WTC11 (cell line): ENCODE data around the gene RFPL3. TPM values are rescaled to one million over a fixed set of nuclear protein-coding genes. Genes with fewer than 3 reads are reported as not detected.

ENCODE experiments used
- ATAC-seq: fragments of 200-7000 bp; cut with Tn5 transposase; 2 replicates; pipeline ENCODE4 v1.10.0; 2021; ENCODE audit warnings: mild to moderate bottlenecking, moderate library complexity
- CTCF ChIA-PET: fragments of 300-600 bp; sonication (Branson Sonifier 250); formaldehyde crosslinking; loops from one replicate; lab custom pipeline; 2021; ENCODE audit warnings: antibody characterized with exemption; lab: Charles Lee
- POLR2A ChIA-PET: fragments of 350-600 bp; sonication (Branson Sonifier 250); formaldehyde crosslinking; loops from one replicate; lab custom pipeline; 2021; ENCODE audit warnings: antibody characterized with exemption; lab: Charles Lee
- DNase-seq: peaks from one replicate; pipeline ENCODE4 v3.0.0; 2021; ENCODE audit warnings: low spot score
- H3K27ac Mint-ChIP-seq: 2 replicates; pipeline ENCODE4 v1.8.0; 2021; ENCODE audit warnings: mixed read lengths
- H3K27me3 Mint-ChIP-seq: 2 replicates; pipeline ENCODE4 v1.8.0; 2021; ENCODE audit warnings: low read depth, mild to moderate bottlenecking, moderate library complexity, mixed read lengths
- H3K36me3 Mint-ChIP-seq: 2 replicates; pipeline ENCODE4 v1.8.0; 2021; ENCODE audit warnings: mixed read lengths
- H3K4me1 Mint-ChIP-seq: 2 replicates; pipeline ENCODE4 v1.8.0; 2022; ENCODE audit warnings: mixed read lengths
- H3K4me3 Mint-ChIP-seq: 2 replicates; pipeline ENCODE4 v1.8.0; 2021; ENCODE audit warnings: mild to moderate bottlenecking, moderate library complexity, mixed read lengths
- H3K9me3 Mint-ChIP-seq: 2 replicates; pipeline ENCODE4 v1.8.0; 2021; ENCODE audit warnings: mixed read lengths
- ATF1 ChIP-seq: sonication (generic); formaldehyde crosslinking; IDR thresholded peaks from 2 replicates; pipeline ENCODE4 v1.8.1; 2023; ENCODE audit warnings: mild to moderate bottlenecking, moderate library complexity, missing genetic modification reagents
- ATF2 ChIP-seq: sonication (generic); formaldehyde crosslinking; IDR thresholded peaks from 2 replicates; pipeline ENCODE4 v1.8.1; 2022; ENCODE audit warnings: low read depth, missing genetic modification reagents, borderline replicate concordance
- CBFB ChIP-seq: sonication (generic); formaldehyde crosslinking; IDR thresholded peaks from 2 replicates; pipeline ENCODE4 v1.8.1; 2022; ENCODE audit warnings: mild to moderate bottlenecking, low read depth, missing genetic modification reagents
- CDX4 ChIP-seq: fragments of 250-450 bp; sonication (Bioruptor Pico); IDR thresholded peaks from 2 replicates; pipeline ENCODE4 v1.9.0; 2021; ENCODE audit warnings: moderate library complexity, mild to moderate bottlenecking, inconsistent platforms, borderline replicate concordance
- CREM ChIP-seq: sonication (generic); formaldehyde crosslinking; IDR thresholded peaks from 2 replicates; pipeline ENCODE4 v1.8.1; 2022; ENCODE audit warnings: mild to moderate bottlenecking, missing genetic modification reagents, moderate library complexity
- ELF4 ChIP-seq: sonication (generic); formaldehyde crosslinking; IDR thresholded peaks from 2 replicates; pipeline ENCODE4 v1.8.1; 2022; ENCODE audit warnings: low read depth, mild to moderate bottlenecking, moderate library complexity, missing genetic modification reagents
- FOXP4 ChIP-seq: sonication (generic); formaldehyde crosslinking; IDR thresholded peaks from 2 replicates; pipeline ENCODE4 v1.8.0; 2022; ENCODE audit warnings: mild to moderate bottlenecking, missing genetic modification reagents
- GRHL2 ChIP-seq: fragments of 250-450 bp; sonication (Bioruptor Pico); IDR thresholded peaks from 2 replicates; pipeline ENCODE4 v1.8.0; 2022; ENCODE audit warnings: mild to moderate bottlenecking, moderate library complexity; ENCODE audit not compliant: insufficient replicate concordance, severe bottlenecking
- HMGA2 ChIP-seq: fragments of 250-450 bp; sonication (Bioruptor Pico); IDR thresholded peaks from 2 replicates; pipeline ENCODE4 v1.4.0; 2021; ENCODE audit warnings: mild to moderate bottlenecking, moderate library complexity
- NFE2L1 ChIP-seq: sonication (generic); formaldehyde crosslinking; IDR thresholded peaks from 2 replicates; pipeline ENCODE4 v1.8.1; 2023; ENCODE audit warnings: missing genetic modification reagents
- NR2C2 ChIP-seq: sonication (generic); formaldehyde crosslinking; IDR thresholded peaks from 2 replicates; pipeline ENCODE4 v1.8.0; 2022; ENCODE audit warnings: mild to moderate bottlenecking, missing genetic modification reagents
- RELA ChIP-seq: sonication (generic); formaldehyde crosslinking; IDR thresholded peaks from 2 replicates; pipeline ENCODE4 v1.8.1; 2022; ENCODE audit warnings: missing genetic modification reagents, mild to moderate bottlenecking, borderline replicate concordance
- RORB ChIP-seq: fragments of 250-450 bp; sonication (Bioruptor Pico); IDR thresholded peaks from 2 replicates; pipeline ENCODE4 v1.9.0; 2021; ENCODE audit warnings: mild to moderate bottlenecking
- USF1 ChIP-seq: sonication (generic); formaldehyde crosslinking; IDR thresholded peaks from 2 replicates; pipeline ENCODE4 v1.8.0; 2022; ENCODE audit warnings: mild to moderate bottlenecking, missing genetic modification reagents
- ZBTB21 ChIP-seq: sonication (generic); formaldehyde crosslinking; IDR thresholded peaks from 2 replicates; pipeline ENCODE4 v1.8.1; 2023; ENCODE audit warnings: mild to moderate bottlenecking, missing genetic modification reagents, borderline replicate concordance
- ZNF138 ChIP-seq: sonication (generic); formaldehyde crosslinking; conservative IDR thresholded peaks from 2 replicates; pipeline ENCODE4 v1.8.1; 2022; ENCODE audit warnings: mild to moderate bottlenecking, moderate library complexity, missing genetic modification reagents
- ZNF232 ChIP-seq: sonication (generic); formaldehyde crosslinking; IDR thresholded peaks from 2 replicates; pipeline ENCODE4 v1.8.0; 2022; ENCODE audit warnings: mild to moderate bottlenecking, missing genetic modification reagents
- ZNF416 ChIP-seq: fragments of 250-450 bp; sonication (Bioruptor Pico); IDR thresholded peaks from 2 replicates; pipeline ENCODE4 v1.9.0; 2021; ENCODE audit warnings: mild to moderate bottlenecking, inconsistent platforms
- ZNF423 ChIP-seq: fragments of 250-450 bp; sonication (Bioruptor Pico); IDR thresholded peaks from 2 replicates; pipeline ENCODE4 v2.1.2; 2022; ENCODE audit warnings: mild to moderate bottlenecking, moderate library complexity
- total RNA-seq: library from RNA; stranded (reverse); gene quantifications from 3 replicates; pipeline ENCODE4 v1.2.3, GENCODE V29; 2021
- TF ChIP-seq, protein P1 (sequence below): fragments of 250-450 bp; sonication (Bioruptor Pico); conservative IDR thresholded peaks from 2 replicates; pipeline ENCODE4 v1.9.0; 2021; ENCODE audit warnings: mild to moderate bottlenecking
- TF ChIP-seq, protein P2 (sequence below): fragments of 250-450 bp; sonication (Bioruptor Pico); IDR thresholded peaks from 2 replicates; pipeline ENCODE4 v2.1.2; 2022; ENCODE audit warnings: mild to moderate bottlenecking, moderate library complexity
- TF ChIP-seq, protein P3 (sequence below): fragments of 250-450 bp; sonication (Bioruptor Pico); IDR thresholded peaks from 2 replicates; pipeline ENCODE4 v1.9.0; 2021; ENCODE audit warnings: mild to moderate bottlenecking
- TF ChIP-seq, protein P4 (sequence below): sonication (generic); formaldehyde crosslinking; IDR thresholded peaks from 2 replicates; pipeline ENCODE4 v1.8.1; 2023; ENCODE audit warnings: mild to moderate bottlenecking, missing genetic modification reagents

Gene RFPL3
- total RNA-seq, 1 experiment from 2014 or later: not detected

DNA sequence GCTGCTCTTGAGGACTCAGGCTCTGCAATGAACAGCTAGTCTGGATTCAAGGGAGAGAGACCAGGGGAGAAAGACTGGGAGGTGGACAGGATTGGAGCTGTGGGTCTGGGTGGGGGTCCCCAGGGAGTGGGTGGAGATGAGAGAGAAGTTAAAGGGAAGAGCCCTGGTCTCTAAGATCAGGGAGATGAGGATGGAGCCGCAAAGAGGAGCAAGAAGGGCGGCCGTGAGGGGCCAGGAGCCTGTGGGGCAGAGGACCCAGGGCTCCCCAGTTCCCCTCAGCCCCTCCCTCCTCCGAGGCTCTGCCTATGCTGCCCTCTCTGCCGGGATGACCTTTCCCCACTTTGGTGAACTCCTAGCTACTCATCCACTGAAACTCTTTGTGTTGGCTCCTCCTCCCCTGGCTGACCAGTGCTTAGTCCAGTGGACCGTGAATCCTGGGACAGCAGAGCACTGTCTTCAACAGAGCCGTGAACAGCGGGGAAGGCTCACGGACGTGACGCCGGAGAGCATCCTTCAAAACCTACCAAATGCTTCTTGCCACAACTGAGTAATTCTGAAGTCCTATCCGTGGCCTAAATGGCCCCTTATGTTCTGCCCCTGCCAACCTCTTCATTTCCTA lies 16.4 kb upstream of the RFPL3 start:
- Mint-ChIP-seq H3K4me3 (no peak overlapping the region), H3K36me3 (peaks cover 1% of the 10 kb centered on the region; the same call in 1 of the 2 replicates), H3K27me3 (peaks cover 20% of the 10 kb centered on the region), H3K9me3 (peaks cover 2% of the 10 kb centered on the region; the same call in 1 of the 2 replicates), H3K27ac (no peak overlapping the region), H3K4me1 (peaks cover 19% of the 10 kb centered on the region)
- CTCF ChIA-PET: interaction anchor here (0.7 to 2.7 kb wide), 2 partner anchors 75 to 134 kb away, joined by 3 to 8 read pairs; no protein-coding TSS in a partner anchor
- POLR2A ChIA-PET: interaction anchor here (1.9 kb wide), 1 partner anchor 16 kb away, joined by 3 read pairs; no protein-coding TSS in a partner anchor
- ATAC-seq (no peak), DNase-seq (no peak)
- no peak for TF ChIP-seq CDX4 (CRISPR knock-in tag)
- TF ChIP-seq ATF2 (CRISPR knock-in tag): no peak
- no peak for TF ChIP-seq ELF4 (CRISPR knock-in tag)
- TF ChIP-seq RORB (CRISPR knock-in tag): no peak
- TF ChIP-seq CREM: no peak
- no peak for TF ChIP-seq CBFB (CRISPR knock-in tag)
- no peak for TF ChIP-seq RELA (CRISPR knock-in tag)
- no peak for TF ChIP-seq ZBTB21
- no peak for TF ChIP-seq ZNF232 (CRISPR knock-in tag)

DNA sequence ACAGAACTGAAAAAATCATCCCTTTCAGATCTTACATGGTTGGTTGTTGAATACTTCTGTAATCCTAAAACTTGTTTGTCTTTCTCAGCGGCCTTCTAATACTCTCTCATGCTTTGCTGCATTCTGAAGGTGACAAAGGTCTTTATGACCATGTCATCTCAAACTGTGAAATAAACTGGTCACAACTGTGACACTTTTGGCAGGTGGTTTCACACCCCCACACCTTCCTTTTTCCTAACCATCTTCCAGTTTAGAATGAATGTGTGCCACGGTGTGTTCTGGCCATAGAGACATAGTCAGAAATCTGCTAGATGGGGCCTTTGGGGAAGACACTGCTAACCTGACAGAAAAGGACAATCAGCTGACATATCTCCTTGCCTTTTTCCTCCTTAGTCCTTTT lies 14.7 kb upstream of the RFPL3 start:
- Mint-ChIP-seq H3K27me3 (peaks cover 20% of the 10 kb centered on the region), H3K9me3 (peaks cover 6% of the 10 kb centered on the region; the same call in 1 of the 2 replicates), H3K4me3 (no peak overlapping the region), H3K36me3 (peaks cover 2% of the 10 kb centered on the region; the same call in 1 of the 2 replicates), H3K27ac (no peak overlapping the region), H3K4me1 (peaks cover 6% of the 10 kb centered on the region; the same call in 1 of the 2 replicates)
- ChIA-PET POLR2A (no interaction called here), CTCF (interaction anchor here (0.8 to 2.7 kb wide), 2 partner anchors 77 to 136 kb away, joined by 3 to 8 read pairs; no protein-coding TSS in a partner anchor)
- DNase-seq: no peak
- ATAC-seq: no peak
- TF ChIP-seq FOXP4: no peak
- no peak for TF ChIP-seq HMGA2 (CRISPR knock-in tag)
- TF ChIP-seq, protein P1, sequence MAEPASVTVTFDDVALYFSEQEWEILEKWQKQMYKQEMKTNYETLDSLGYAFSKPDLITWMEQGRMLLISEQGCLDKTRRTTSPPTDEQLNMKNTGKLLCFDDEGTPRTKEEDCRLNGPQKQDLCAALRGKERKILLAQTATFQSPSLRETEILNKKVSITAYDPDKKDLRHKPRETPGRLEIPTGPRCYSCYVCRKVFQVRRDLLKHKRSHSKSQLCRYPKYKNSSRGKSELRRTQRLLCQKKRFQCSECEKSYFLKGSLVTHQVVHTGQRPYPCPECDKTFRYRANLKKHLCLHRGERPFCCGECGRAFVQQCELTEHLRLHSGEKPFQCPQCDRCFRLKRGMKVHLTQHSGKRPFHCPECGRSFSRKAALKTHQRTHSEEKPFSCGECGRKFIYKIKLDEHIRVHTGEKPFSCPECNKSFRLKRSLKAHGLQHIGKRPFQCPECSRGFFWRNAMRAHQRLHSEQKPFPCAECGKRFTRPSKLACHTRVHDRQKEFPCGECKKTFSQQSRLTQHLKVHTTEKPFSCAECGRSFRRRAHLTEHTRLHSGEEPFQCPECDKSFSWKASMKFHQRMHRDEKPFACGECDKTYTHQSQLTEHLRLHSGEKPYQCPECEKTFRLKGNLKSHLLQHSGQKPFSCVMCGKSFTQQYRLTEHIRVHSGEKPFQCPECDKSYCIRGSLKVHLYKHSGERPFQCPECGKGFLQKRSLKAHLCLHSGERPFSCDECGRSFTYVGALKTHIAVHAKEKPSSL (CRISPR knock-in tag): no peak
- no peak for TF ChIP-seq CDX4 (CRISPR knock-in tag)
- no peak for TF ChIP-seq GRHL2 (CRISPR knock-in tag)
- TF ChIP-seq ATF1 (CRISPR knock-in tag): no peak
- no peak for TF ChIP-seq ZNF423
- TF ChIP-seq USF1: no peak
- no peak for TF ChIP-seq ZNF138 (CRISPR knock-in tag)
- no peak for TF ChIP-seq ZNF416
- no peak for TF ChIP-seq NFE2L1 (CRISPR knock-in tag)
- TF ChIP-seq, protein P2, sequence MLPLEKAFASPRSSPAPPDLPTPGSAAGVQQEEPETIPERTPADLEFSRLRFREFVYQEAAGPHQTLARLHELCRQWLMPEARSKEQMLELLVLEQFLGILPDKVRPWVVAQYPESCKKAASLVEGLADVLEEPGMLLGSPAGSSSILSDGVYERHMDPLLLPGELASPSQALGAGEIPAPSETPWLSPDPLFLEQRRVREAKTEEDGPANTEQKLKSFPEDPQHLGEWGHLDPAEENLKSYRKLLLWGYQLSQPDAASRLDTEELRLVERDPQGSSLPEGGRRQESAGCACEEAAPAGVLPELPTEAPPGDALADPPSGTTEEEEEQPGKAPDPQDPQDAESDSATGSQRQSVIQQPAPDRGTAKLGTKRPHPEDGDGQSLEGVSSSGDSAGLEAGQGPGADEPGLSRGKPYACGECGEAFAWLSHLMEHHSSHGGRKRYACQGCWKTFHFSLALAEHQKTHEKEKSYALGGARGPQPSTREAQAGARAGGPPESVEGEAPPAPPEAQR (CRISPR knock-in tag): no peak
- TF ChIP-seq NR2C2: no peak
- TF ChIP-seq, protein P3, sequence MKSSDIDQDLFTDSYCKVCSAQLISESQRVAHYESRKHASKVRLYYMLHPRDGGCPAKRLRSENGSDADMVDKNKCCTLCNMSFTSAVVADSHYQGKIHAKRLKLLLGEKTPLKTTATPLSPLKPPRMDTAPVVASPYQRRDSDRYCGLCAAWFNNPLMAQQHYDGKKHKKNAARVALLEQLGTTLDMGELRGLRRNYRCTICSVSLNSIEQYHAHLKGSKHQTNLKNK (CRISPR knock-in tag): no peak
- TF ChIP-seq, protein P4, sequence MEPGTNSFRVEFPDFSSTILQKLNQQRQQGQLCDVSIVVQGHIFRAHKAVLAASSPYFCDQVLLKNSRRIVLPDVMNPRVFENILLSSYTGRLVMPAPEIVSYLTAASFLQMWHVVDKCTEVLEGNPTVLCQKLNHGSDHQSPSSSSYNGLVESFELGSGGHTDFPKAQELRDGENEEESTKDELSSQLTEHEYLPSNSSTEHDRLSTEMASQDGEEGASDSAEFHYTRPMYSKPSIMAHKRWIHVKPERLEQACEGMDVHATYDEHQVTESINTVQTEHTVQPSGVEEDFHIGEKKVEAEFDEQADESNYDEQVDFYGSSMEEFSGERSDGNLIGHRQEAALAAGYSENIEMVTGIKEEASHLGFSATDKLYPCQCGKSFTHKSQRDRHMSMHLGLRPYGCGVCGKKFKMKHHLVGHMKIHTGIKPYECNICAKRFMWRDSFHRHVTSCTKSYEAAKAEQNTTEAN (CRISPR knock-in tag): no peak
